HG02885 (cell line): Measurements from ENCODE around the gene ATP8A2.

ENCODE experiments used
- ATAC-seq: cut with Tn5 transposase; IDR thresholded peaks from one replicate; pipeline ENCODE4 v1.9.1; 2021; ENCODE audit warnings: mild to moderate bottlenecking; ENCODE audit not compliant: unreplicated experiment, poor library complexity

The ATP8A2 gene

GRCh38 chr13:25602176-25602575 lies 230.4 kb downstream of the ATP8A2 start:
- ATAC-seq, result no peak

GRCh38 chr13:25604106-25604505 lies 232.3 kb downstream of the ATP8A2 start:
- no peak for ATAC-seq

GRCh38 chr13:25607096-25607495 lies 235.3 kb downstream of the ATP8A2 start:
- no peak for ATAC-seq

GRCh38 chr13:25608181-25608580 lies 236.4 kb downstream of the ATP8A2 start:
- no peak for ATAC-seq

- ATAC-seq, result no peak
Observed at GRCh38 chr13:25616674-25617073, 244.9 kb downstream of the ATP8A2 start.

- no peak for ATAC-seq
Observed at GRCh38 chr13:25619897-25620296, 248.1 kb downstream of the ATP8A2 start.

GRCh38 chr13:25625414-25625813 lies 253.6 kb downstream of the ATP8A2 start:
- no peak for ATAC-seq

- no peak for ATAC-seq
Observed at GRCh38 chr13:25630329-25630900, 258.6 kb downstream of the ATP8A2 start.

GRCh38 chr13:25632166-25632888 lies 260.6 kb downstream of the ATP8A2 start:
- ATAC-seq, result no peak

- no peak for ATAC-seq
Observed at GRCh38 chr13:25633093-25633492, 261.3 kb downstream of the ATP8A2 start.

GRCh38 chr13:25645681-25646080 lies 273.9 kb downstream of the ATP8A2 start:
- no peak for ATAC-seq

- no peak for ATAC-seq
Observed at GRCh38 chr13:25649001-25649633, 277.3 kb downstream of the ATP8A2 start.

- no peak for ATAC-seq
Observed at GRCh38 chr13:25652764-25653163, 281.0 kb downstream of the ATP8A2 start.

GRCh38 chr13:25654322-25654721 lies 282.5 kb downstream of the ATP8A2 start:
- no peak for ATAC-seq

GRCh38 chr13:25657157-25657556 lies 285.4 kb downstream of the ATP8A2 start:
- ATAC-seq, result no peak

GRCh38 chr13:25659091-25659795 lies 287.5 kb downstream of the ATP8A2 start:
- ATAC-seq, result no peak

- ATAC-seq, result no peak
Observed at GRCh38 chr13:25660996-25661395, 289.2 kb downstream of the ATP8A2 start.

GRCh38 chr13:25662516-25662915 lies 290.7 kb downstream of the ATP8A2 start:
- no peak for ATAC-seq

GRCh38 chr13:25668345-25668744 lies 296.6 kb downstream of the ATP8A2 start:
- no peak for ATAC-seq

GRCh38 chr13:25673711-25674110 lies 301.9 kb downstream of the ATP8A2 start:
- ATAC-seq, result no peak

GRCh38 chr13:25674371-25674770 lies 302.6 kb downstream of the ATP8A2 start:
- no peak for ATAC-seq
